Mesodermal cell (in vitro differentiated cells): ENCODE results near the gene E4F1.

Experiments
- H3K27ac ChIP-seq: 2 replicates; pipeline ENCODE4 v1.7.0; 2013; ENCODE audit warnings: mild to moderate bottlenecking, low read depth, low read length, moderate library complexity; ENCODE audit not compliant: severe bottlenecking
- H3K36me3 ChIP-seq: 2 replicates; pipeline ENCODE4 v1.7.1; 2013; ENCODE audit warnings: mild to moderate bottlenecking, low read length, moderate library complexity; ENCODE audit not compliant: control insufficient read depth, insufficient read depth
- H3K4me1 ChIP-seq: one replicate; pipeline ENCODE4 v1.7.1; 2013; ENCODE audit warnings: mild to moderate bottlenecking, low read length; ENCODE audit not compliant: insufficient read depth, control insufficient read depth, poor library complexity, severe bottlenecking
- H3K4me3 ChIP-seq: 2 replicates; pipeline ENCODE4 v1.7.0; 2013; ENCODE audit warnings: low read length, control low read depth, mild to moderate bottlenecking; ENCODE audit not compliant: insufficient read depth, poor library complexity, severe bottlenecking; ENCODE audit errors: extremely low read depth
- H3K9me3 ChIP-seq: 2 replicates; pipeline ENCODE4 v1.7.1; 2013; ENCODE audit warnings: mild to moderate bottlenecking, low read length, moderate library complexity; ENCODE audit not compliant: control insufficient read depth
- WGBS, 2 experiments: methylation state at CpG; one replicate each; pipeline ENCODE4 v1.1.5; 2013; ENCODE audit warnings: missing lambda C conversion rate in 2 of 2; ENCODE audit not compliant: insufficient coverage in 2 of 2; 5-methylcytosine and 5-hydroxymethylcytosine counted together

Gene E4F1

DNA sequence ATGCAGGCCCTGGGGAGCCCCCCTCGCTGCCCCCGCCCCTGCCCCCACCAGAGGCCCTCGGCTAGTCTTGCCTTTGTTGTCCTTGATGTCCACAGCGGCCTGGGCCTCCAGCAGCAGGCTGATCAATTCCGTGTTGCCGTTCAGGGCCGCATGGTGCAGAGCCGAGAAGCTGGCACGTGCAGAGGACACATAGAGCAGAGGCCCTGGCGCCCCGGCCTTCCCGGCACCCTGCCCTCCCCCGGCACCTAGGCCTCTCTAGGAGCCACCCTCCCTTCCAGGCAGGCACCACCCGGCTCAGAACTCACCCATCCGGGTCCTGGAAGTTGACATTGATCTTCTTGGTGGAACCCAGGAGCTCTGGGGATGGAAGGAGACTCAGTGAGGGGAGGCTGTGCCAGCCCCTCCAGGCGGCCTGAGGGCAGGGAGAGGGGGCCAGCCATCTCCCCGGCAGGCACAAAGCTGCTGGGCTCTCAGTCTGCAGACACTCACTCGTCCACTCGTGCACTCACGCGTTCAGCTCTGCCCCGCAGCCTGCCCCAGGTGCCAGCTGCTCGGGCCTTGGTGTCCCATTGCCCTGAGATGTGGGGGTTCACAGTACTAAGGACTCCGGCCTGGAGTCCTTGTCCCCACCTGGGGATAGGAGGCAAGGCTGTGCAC, 33.3 kb upstream of the E4F1 start:
- Histone ChIP-seq H3K36me3 (no peaks in the 10 kb centered on the region), H3K4me1 (peaks cover 1% of the 10 kb centered on the region), H3K9me3 (no peaks in the 10 kb centered on the region), H3K27ac (no peak overlapping the region), H3K4me3 (no peak overlapping the region)
- 88 to 93% methylated on average over 17 to 19 of the region's 24 CpGs for WGBS, 2 experiments

DNA sequence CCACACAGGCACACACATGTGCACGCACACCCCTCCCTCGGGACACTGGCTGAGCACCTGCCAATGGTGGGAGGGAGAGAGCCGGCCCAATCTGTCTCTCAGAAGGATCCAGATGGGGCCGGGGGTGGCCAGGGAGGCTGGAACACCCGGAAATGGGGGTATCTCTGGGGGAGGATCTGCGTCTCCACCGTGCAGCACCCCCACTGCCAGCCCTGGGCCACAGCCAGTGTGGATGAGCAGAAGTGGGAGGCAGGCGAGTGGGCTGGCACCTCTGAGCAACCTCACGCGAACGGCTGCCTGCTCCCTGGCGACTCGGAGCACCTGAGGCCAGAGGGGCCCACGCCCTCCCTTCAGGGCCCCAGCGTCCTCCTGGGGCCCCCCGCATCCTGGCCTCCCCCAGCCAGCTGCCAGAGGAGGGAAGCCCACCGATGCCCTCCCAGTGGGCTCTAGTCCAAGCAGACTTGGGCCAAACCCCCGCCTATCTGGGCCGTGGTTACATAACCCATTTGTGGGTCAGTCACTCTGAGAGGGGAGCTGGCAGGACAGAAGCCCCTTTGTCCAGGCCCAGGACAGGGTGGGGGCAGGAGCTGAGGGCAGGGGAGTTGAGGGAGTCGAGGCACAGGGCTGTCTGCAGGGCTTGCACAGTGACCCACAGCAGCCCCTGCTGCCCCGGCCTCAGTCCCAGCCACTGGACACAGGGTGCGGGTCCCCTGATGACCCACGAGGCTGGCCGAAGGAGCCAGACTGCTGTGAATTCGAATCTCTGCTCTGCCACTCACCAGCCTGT, 32.5 kb upstream of the E4F1 start:
- Histone ChIP-seq H3K9me3 (no peaks in the 10 kb centered on the region), H3K27ac (no peak overlapping the region), H3K4me1 (peaks cover 7% of the 10 kb centered on the region), H3K36me3 (no peaks in the 10 kb centered on the region), H3K4me3 (no peak overlapping the region)
- 85 to 86% methylated on average over 21 to 23 of the region's 25 CpGs for WGBS, 2 experiments

DNA sequence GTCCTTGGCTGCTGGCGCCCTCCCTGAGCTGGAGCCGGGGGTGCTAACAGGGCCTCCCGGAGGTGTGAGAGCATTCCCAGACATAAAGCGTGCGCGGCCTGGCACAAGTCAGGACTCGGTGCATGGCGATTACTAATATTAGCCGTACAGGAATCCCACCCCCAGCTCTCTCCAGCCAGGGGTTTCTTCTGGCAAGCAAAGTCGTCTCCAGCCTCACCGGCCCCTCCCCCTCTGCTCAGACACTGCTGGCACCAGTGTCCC, 32.0 kb upstream of the E4F1 start:
- WGBS, 2 experiments: 88 to 94% methylated on average over 11 of the region's 11 CpGs
- Histone ChIP-seq H3K9me3 (no peaks in the 10 kb centered on the region), H3K4me1 (peaks cover 8% of the 10 kb centered on the region), H3K27ac (no peak overlapping the region), H3K4me3 (no peak overlapping the region), H3K36me3 (no peaks in the 10 kb centered on the region)

DNA sequence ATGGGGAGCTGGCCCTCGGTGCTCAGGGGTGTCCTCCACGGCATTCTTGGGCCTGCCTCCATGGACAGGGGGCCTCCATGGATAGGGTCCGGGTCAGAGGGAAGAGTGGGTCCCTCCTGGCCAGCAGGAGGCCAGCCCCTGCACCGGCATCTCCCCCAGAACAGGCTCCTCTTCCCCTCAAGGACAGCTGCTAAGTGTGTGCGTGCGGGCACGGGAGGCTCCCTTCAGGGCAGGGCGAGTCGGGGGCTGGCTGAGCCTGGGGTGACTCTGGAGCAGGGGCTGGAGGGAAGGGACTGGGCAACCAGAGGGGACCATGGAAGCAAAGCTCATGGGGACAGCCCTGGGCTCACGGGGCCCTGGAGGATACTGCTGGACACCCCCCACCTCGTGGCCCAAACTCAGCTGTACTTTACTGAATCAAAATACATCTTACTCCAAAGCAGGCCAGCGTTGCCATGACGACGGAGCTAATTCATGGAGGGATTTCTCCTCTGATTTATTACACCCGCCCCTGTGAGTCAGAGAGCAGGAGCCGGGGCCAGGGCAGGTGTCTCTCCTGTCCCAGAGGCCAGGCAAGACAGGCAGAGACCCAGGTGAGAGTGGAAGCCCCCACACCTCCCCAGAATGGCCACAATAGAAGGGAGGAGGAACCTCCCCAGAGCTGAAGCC, 29.1 kb upstream of the E4F1 start:
- peaks cover 8% of the 10 kb centered on the region for H3K4me1 ChIP-seq
- H3K27ac ChIP-seq: no peak overlapping the region
- no peaks in the 10 kb centered on the region for H3K36me3 ChIP-seq
- 75 to 87% methylated on average over 4 to 13 of the region's 16 CpGs for WGBS, 2 experiments
- H3K4me3 ChIP-seq: no peak overlapping the region
- H3K9me3 ChIP-seq: no peaks in the 10 kb centered on the region

DNA sequence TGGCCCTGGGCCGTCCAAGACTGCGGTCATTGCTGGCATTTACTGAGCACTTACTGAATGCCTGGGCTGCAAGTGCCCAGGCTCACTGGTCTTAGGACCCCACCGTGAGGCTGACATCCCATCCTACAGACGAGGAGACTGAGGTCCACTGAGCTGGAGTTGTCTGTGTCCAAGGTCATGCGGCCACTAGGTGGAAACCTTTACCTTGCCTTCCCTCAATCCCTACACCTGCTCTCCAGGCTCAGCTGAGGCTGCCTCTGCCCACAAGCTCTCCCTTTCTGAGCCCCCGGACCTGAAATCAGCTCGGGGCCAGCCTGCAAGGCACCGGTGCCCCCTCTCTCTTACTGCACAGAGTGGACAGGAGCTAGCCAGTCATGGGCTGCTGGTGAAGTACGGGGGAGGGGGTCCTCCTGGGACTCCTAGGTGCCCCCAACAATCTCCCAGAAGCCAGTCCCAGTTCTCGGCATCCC, 28.5 kb upstream of the E4F1 start:
- Histone ChIP-seq H3K36me3 (no peaks in the 10 kb centered on the region), H3K4me3 (no peak overlapping the region), H3K9me3 (no peaks in the 10 kb centered on the region), H3K27ac (no peak overlapping the region), H3K4me1 (peaks cover 8% of the 10 kb centered on the region)
- WGBS, 2 experiments: 12 to 20% methylated on average over 3 to 6 of the region's 10 CpGs

DNA sequence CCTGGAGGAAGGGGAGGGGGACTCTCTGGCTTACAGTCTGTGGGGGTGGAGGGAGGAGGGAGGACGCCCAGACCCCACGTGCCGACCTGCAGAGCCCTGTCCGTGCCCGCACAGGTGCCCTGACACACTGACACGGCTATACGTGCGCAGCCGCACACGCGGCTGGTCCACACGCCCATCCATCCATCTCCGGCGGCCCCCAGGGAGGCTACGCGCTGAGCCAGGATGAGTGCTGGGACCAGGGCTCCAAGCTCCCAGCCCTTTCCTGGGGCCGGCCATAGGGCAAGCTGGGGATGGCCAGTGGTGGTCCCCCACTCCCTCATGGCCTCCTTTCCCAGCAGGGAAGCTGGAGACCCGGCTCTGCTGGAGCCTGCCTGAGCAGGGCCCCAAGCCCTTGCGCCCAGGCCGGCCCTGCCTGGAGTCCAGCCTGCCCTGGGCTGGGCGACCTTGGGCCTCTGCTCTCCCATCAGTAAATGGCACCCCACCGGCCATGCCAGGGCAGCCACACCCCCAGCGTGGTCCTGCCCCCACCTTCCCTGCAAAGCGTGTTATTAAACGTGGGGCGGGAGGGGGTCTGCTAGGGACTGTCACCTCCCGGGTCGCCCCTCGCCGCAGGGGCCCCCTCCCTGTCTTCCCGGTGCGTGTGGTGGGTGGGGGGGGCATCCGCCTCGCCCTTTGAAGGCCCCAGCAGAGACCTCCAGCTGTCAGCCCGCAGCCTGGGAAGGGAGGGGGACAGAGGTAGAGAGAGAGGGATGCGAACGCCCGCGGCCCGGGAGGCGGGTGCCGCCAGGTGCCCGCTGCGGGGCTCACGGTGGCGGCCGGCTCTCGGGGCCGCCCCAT, 27.8 kb upstream of the E4F1 start:
- peak overlapping the region; percentile 31 for H3K4me3 ChIP-seq
- no peaks in the 10 kb centered on the region for H3K9me3 ChIP-seq
- no peaks in the 10 kb centered on the region for H3K36me3 ChIP-seq
- H3K27ac ChIP-seq: no peak overlapping the region
- WGBS, 2 experiments: 3 to 6% methylated on average over 28 to 34 of the region's 49 CpGs
- H3K4me1 ChIP-seq: peaks cover 8% of the 10 kb centered on the region

DNA sequence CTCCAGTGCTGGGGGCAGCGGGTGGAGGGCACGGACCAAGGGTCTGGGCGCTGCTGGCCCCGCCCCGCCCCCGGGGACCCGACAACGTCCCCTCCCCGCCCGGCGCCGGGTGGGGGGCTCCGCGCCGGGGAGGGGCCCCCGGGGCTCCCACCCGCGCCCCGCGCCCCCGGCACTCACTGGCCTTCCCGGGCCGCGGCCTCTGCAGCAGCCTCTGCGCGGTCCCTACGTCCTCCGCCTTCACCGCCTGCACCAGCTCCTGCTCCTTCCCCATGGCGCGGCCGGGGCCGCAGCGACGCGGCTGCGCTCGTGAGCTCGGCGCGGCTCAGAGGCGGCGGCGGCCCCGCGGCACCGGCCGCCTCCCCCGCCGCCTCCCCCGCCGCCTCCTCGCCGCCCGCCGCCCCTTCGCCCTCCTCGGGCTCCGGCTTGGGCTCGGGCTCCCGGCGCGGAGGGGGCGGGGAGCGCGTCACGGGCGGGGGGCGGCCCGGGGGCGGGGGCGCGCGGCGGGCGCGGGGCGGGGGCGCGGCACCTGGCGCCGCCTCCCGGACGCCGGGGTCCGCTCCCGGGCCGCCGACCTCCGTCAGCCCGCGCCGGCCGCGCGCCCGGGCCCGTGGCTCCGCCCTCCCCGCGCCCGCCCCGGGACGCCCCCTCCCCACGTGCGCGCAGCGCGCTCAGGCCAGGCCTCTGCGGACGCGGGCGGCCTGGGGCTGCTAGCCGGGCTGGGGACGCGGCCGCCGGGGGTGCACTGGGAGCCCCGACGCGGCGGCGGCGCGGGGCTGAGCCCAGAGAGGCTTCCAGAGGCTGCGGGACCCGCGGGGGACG, 27.0 kb upstream of the E4F1 start, which contains the start of gene CASKIN1:
CASKIN1 (minus strand) TSS at position 444 of the 819 bp plus-strand sequence; CDS start at position 271, 173 bp downstream.
- 0 to 1% methylated on average over 47 to 56 of the region's 129 CpGs for WGBS, 2 experiments
- Histone ChIP-seq H3K36me3 (no peaks in the 10 kb centered on the region), H3K27ac (no peak within 1 kb of the TSS), H3K4me1 (peaks cover 8% of the 10 kb centered on the region), H3K4me3 (peak within 1 kb of the TSS; percentile 31), H3K9me3 (no peaks in the 10 kb centered on the region)

DNA sequence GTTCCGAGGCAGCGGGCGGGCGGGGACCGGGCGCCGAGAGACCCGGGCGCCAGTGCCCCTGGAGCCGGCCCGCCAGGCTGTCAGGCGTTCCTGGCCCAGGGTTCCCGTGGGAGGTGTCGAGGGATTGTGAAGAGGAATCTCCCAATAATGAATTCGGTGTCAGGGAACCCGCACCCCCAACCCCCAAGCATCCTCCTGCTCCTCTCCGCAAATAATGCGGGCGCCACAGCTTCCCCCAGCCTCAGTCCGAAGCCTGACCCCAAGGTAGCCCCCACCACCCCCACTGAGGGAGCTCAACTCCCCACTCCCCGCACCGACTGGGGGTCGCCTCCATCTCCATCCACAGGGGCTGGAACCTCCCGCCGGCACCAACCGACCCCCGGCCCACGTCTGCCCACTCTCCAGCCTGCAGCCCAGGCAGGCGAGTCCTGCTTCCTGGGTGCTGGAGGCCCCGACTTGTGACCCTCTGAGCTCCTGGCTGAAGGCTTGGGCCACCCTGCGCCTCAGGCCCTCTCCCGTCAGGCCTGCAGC, 26.3 kb upstream of the E4F1 start:
- 24 to 33% methylated on average over 23 to 26 of the region's 32 CpGs for WGBS, 2 experiments
- H3K9me3 ChIP-seq: no peaks in the 10 kb centered on the region
- H3K4me1 ChIP-seq: peaks cover 8% of the 10 kb centered on the region
- no peak overlapping the region for H3K27ac ChIP-seq
- H3K36me3 ChIP-seq: no peaks in the 10 kb centered on the region
- peak overlapping the region; percentile 27 for H3K4me3 ChIP-seq

DNA sequence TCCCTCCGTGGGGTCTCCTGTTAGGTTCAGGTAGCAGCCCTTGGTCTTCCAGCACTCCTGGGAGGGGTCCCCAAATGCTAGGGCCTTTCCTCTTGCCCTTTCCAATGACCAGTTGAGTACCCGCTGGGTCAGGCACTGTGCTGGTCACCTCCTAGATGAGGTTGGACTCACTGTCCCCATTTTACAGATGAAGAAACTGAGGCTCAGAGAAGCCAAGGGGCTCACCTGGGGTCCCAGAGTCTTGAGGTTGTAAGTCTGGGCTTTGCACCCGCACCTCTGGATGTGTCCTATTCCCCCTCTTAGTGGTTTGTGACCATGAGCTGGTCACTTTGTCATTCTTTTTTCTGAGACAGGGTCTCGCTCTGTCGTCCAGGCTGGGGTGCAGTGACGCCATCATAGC, 25.6 kb upstream of the E4F1 start:
- Histone ChIP-seq H3K27ac (no peak overlapping the region), H3K9me3 (no peaks in the 10 kb centered on the region), H3K36me3 (no peaks in the 10 kb centered on the region), H3K4me3 (no peak overlapping the region), H3K4me1 (peaks cover 8% of the 10 kb centered on the region)
- WGBS, 2 experiments: 79 to 85% methylated on average over 5 to 6 of the region's 6 CpGs
